Body of pancreas (tissue), 4 donors: ENCODE results near the gene NPBWR2.

Source experiments
- CTCF ChIP-seq, 7 experiments: fragments of 450-650 bp in 4 of 7; fragments of 200-600 bp in 3 of 7; sonication (generic) in 3 of 7; IDR thresholded peaks; one replicate each; pipeline ENCODE4 v1.5.1; 2016 to 2019; ENCODE audit warnings: antibody characterized with exemption in 7 of 7
- POLR2A ChIP-seq, 3 donors: fragments of 450-650 bp; IDR thresholded peaks; one replicate each; pipeline ENCODE4 v1.6.1; 2016; ENCODE audit warnings: antibody characterized with exemption in 3 of 3, mild to moderate bottlenecking in 2 of 3

GRCh38 chr20:64096535-64096934, 10.8 kb downstream of the NPBWR2 start:
- TF ChIP-seq CTCF (IDR thresholded peaks at IDR 0.05) (no peak), POLR2A (IDR thresholded peaks at IDR 0.05) (no peak)
